HEK293 (cell line): Measurements from ENCODE around the gene BLTP3A.
"Not testable (repeated sequence)": the region's sequence is repeated elsewhere in the genome, so short reads cannot be mapped to it uniquely, and the experiment has no call there.

Source experiments
- CTCF ChIA-PET: fragments of 350-600 bp; formaldehyde crosslinking; extraction: SDS; loops from one replicate; lab custom pipeline; 2021; ENCODE audit warnings: antibody characterized with exemption; lab: Yijun Ruan, JAX
- POLR2A ChIA-PET: fragments of 300-600 bp; formaldehyde crosslinking; extraction: SDS; loops from one replicate; lab custom pipeline; 2020; ENCODE audit warnings: antibody characterized with exemption, inconsistent platforms; lab: Yijun Ruan, JAX
- H3K27ac ChIP-seq: fragments of 200-500 bp; sonication (Bioruptor generic); 2 replicates; pipeline ENCODE4 v1.5.1; 2014; ENCODE audit warnings: low read depth, low read length, control low read depth, inconsistent platforms; ENCODE audit errors: extremely low read depth
- H3K36me3 ChIP-seq, 2 experiments: fragments of 200-500 bp in 1 of 2; sonication (Bioruptor generic) in 1 of 2; 1 replicate in 1 of 2; 2 replicates in 1 of 2; pipeline ENCODE4 v1.5.1; 2014 to 2017; ENCODE audit warnings: inconsistent platforms in 2 of 2, low read length in 2 of 2; ENCODE audit not compliant: control insufficient read depth in 2 of 2, insufficient read depth in 1 of 2
- H3K4me1 ChIP-seq: fragments of 200-500 bp; sonication (Bioruptor generic); 2 replicates; pipeline ENCODE4 v1.5.1; 2014; ENCODE audit warnings: mild to moderate bottlenecking, low read length, inconsistent platforms; ENCODE audit not compliant: control insufficient read depth, insufficient read depth
- H3K4me3 ChIP-seq: 2 replicates; pipeline ENCODE4 v1.5.1; 2011; ENCODE audit warnings: low read depth, mild to moderate bottlenecking, control low read depth, low read length, moderate library complexity
- H3K9me3 ChIP-seq: fragments of 200-500 bp; sonication (Bioruptor generic); 2 replicates; pipeline ENCODE4 v1.5.1; 2014; ENCODE audit warnings: low read depth, low read length, inconsistent platforms; ENCODE audit not compliant: control insufficient read depth, insufficient read depth
- AEBP2 ChIP-seq: fragments of 450-650 bp; formaldehyde crosslinking; IDR thresholded peaks from 2 replicates; pipeline ENCODE4 v1.5.1; 2016; ENCODE audit warnings: missing biosample characterization, missing genetic modification characterization, borderline replicate concordance
- KLF9 ChIP-seq: fragments of 450-650 bp; formaldehyde crosslinking; IDR thresholded peaks from 2 replicates; pipeline ENCODE4 v1.5.1; 2016; ENCODE audit warnings: missing biosample characterization, missing genetic modification characterization, low read depth
- PRDM6 ChIP-seq: fragments of 450-650 bp; formaldehyde crosslinking; IDR thresholded peaks from 2 replicates; pipeline ENCODE4 v1.5.1; 2017; ENCODE audit warnings: missing biosample characterization, missing genetic modification characterization
- SALL2 ChIP-seq: fragments of 450-650 bp; formaldehyde crosslinking; IDR thresholded peaks from 2 replicates; pipeline ENCODE4 v1.5.0; 2017; ENCODE audit warnings: missing biosample characterization, mild to moderate bottlenecking, missing genetic modification characterization, borderline replicate concordance
- SCRT1 ChIP-seq: fragments of 450-650 bp; formaldehyde crosslinking; IDR thresholded peaks from 2 replicates; pipeline ENCODE4 v1.5.1; 2016; ENCODE audit warnings: missing biosample characterization, missing genetic modification characterization, borderline replicate concordance
- ZBTB49 ChIP-seq: fragments of 450-650 bp; formaldehyde crosslinking; IDR thresholded peaks from 2 replicates; pipeline ENCODE4 v1.5.1; 2016; ENCODE audit warnings: missing biosample characterization, missing genetic modification characterization, low read depth
- ZFP3 ChIP-seq: fragments of 450-650 bp; formaldehyde crosslinking; IDR thresholded peaks from 2 replicates; pipeline ENCODE4 v1.5.1; 2016; ENCODE audit warnings: low read depth, missing biosample characterization, missing genetic modification characterization
- ZNF140 ChIP-seq: fragments of 450-650 bp; formaldehyde crosslinking; IDR thresholded peaks from 2 replicates; pipeline ENCODE4 v1.5.1; 2016; ENCODE audit warnings: missing biosample characterization, missing genetic modification characterization
- ZNF18 ChIP-seq: fragments of 450-650 bp; formaldehyde crosslinking; IDR thresholded peaks from 2 replicates; pipeline ENCODE4 v1.5.1; 2016; ENCODE audit warnings: missing biosample characterization, missing genetic modification characterization
- ZNF214 ChIP-seq: fragments of 450-650 bp; formaldehyde crosslinking; IDR thresholded peaks from 2 replicates; pipeline ENCODE4 v1.5.1; 2017; ENCODE audit warnings: missing biosample characterization, mild to moderate bottlenecking, missing genetic modification characterization, borderline replicate concordance
- ZNF335 ChIP-seq: fragments of 450-650 bp; formaldehyde crosslinking; conservative IDR thresholded peaks from 2 replicates; pipeline ENCODE4 v1.5.1; 2016; ENCODE audit warnings: missing biosample characterization, missing genetic modification characterization
- ZNF366 ChIP-seq: fragments of 450-650 bp; formaldehyde crosslinking; conservative IDR thresholded peaks from 2 replicates; pipeline ENCODE4 v1.5.1; 2016; ENCODE audit warnings: missing biosample characterization, missing genetic modification characterization
- ZNF423 ChIP-seq: fragments of 450-650 bp; formaldehyde crosslinking; IDR thresholded peaks from 2 replicates; pipeline ENCODE4 v1.5.1; 2016; ENCODE audit warnings: missing biosample characterization, missing genetic modification characterization
- ZNF510 ChIP-seq: fragments of 450-650 bp; formaldehyde crosslinking; IDR thresholded peaks from 2 replicates; pipeline ENCODE4 v1.5.1; 2018; ENCODE audit warnings: mild to moderate bottlenecking, missing genetic modification characterization, missing biosample characterization; ENCODE audit not compliant: insufficient replicate concordance
- ZNF654 ChIP-seq: fragments of 450-650 bp; formaldehyde crosslinking; IDR thresholded peaks from 2 replicates; pipeline ENCODE4 v1.5.1; 2016; ENCODE audit warnings: low read depth, missing biosample characterization, missing genetic modification characterization
- ZNF664 ChIP-seq: fragments of 450-650 bp; formaldehyde crosslinking; IDR thresholded peaks from 2 replicates; pipeline ENCODE4 v1.5.1; 2016; ENCODE audit warnings: missing biosample characterization, missing genetic modification characterization
- ZNF776 ChIP-seq: fragments of 450-650 bp; formaldehyde crosslinking; IDR thresholded peaks from 2 replicates; pipeline ENCODE4 v1.5.0; 2017; ENCODE audit warnings: missing biosample characterization, missing genetic modification characterization, borderline replicate concordance
- ZSCAN16 ChIP-seq: fragments of 450-650 bp; formaldehyde crosslinking; IDR thresholded peaks from 2 replicates; pipeline ENCODE4 v1.5.1; 2016; ENCODE audit warnings: missing biosample characterization, missing genetic modification characterization

BLTP3A gene

GRCh38 chr6:34760108-34760507 lies 31.8 kb upstream of the BLTP3A start:
- ChIA-PET CTCF (interaction anchor here (0.6 to 0.9 kb wide), 2 partner anchors 14 to 202 kb away, joined by 3 to 4 read pairs; no protein-coding TSS in a partner anchor), POLR2A (no interaction called here)
- Histone ChIP-seq H3K9me3 (no peaks in the 10 kb centered on the region), H3K36me3 (peaks cover 50 to 54% of the 10 kb centered on the region in 2 experiments), H3K4me3 (no peak overlapping the region), H3K27ac (no peak overlapping the region), H3K4me1 (no peaks in the 10 kb centered on the region)
- no peak for TF ChIP-seq AEBP2 (tag by site-specific recombination)
- no peak for TF ChIP-seq ZNF776 (tag by site-specific recombination)
- TF ChIP-seq ZNF18 (tag by site-specific recombination) = no peak
- no peak for TF ChIP-seq ZNF335
- TF ChIP-seq ZNF654 (tag by site-specific recombination) = no peak
- TF ChIP-seq ZNF423 (tag by site-specific recombination) = no peak
- no peak for TF ChIP-seq KLF9 (tag by site-specific recombination)
- TF ChIP-seq ZNF140 (tag by site-specific recombination) = no peak
- TF ChIP-seq SALL2 (tag by site-specific recombination) = no peak
- TF ChIP-seq ZBTB49 (tag by site-specific recombination) = no peak
- no peak for TF ChIP-seq ZFP3 (tag by site-specific recombination)
- TF ChIP-seq SCRT1 (tag by site-specific recombination) = no peak
- TF ChIP-seq ZNF214 = no peak
- no peak for TF ChIP-seq ZNF510
- no peak for TF ChIP-seq ZNF366 (tag by site-specific recombination)
- no peak for TF ChIP-seq ZSCAN16 (tag by site-specific recombination)

GRCh38 chr6:34761681-34762080 lies 30.2 kb upstream of the BLTP3A start:
- peaks cover 63 to 67% of the 10 kb centered on the region in 2 experiments for H3K36me3 ChIP-seq
- H3K9me3 ChIP-seq, POLR2A ChIA-PET, H3K4me1 ChIP-seq, CTCF ChIA-PET, H3K4me3 ChIP-seq, H3K27ac ChIP-seq: not testable (repeated sequence)

GRCh38 chr6:34768148-34768547 lies 23.7 kb upstream of the BLTP3A start:
- ChIA-PET CTCF (no interaction called here), POLR2A (interaction anchor here (0.8 kb wide), 1 partner anchor 9 kb away, joined by 5 read pairs; no protein-coding TSS in a partner anchor)
- Histone ChIP-seq H3K36me3 (peaks cover 88 to 89% of the 10 kb centered on the region in 2 experiments), H3K4me3 (no peak overlapping the region), H3K27ac (no peak overlapping the region), H3K9me3 (no peaks in the 10 kb centered on the region), H3K4me1 (no peaks in the 10 kb centered on the region)
- no peak for TF ChIP-seq PRDM6
- TF ChIP-seq ZNF664 (tag by site-specific recombination) = peak; percentile 97
